Fibroblast of peridontal ligament (primary cell): ENCODE data around the gene AMH.
"Not testable (repeated sequence)": the region's sequence is repeated elsewhere in the genome, so short reads cannot be mapped to it uniquely, and the experiment has no call there.

Experiments
- DNase-seq: peaks from one replicate; pipeline ENCODE4 v3.0.0-alpha.2; 2010; ENCODE audit errors: extremely low read depth

The AMH gene

GRCh38 chr19:2270423-2271233, 21.5 kb downstream of the AMH start:
- peak; percentile 84 for DNase-seq

DNA sequence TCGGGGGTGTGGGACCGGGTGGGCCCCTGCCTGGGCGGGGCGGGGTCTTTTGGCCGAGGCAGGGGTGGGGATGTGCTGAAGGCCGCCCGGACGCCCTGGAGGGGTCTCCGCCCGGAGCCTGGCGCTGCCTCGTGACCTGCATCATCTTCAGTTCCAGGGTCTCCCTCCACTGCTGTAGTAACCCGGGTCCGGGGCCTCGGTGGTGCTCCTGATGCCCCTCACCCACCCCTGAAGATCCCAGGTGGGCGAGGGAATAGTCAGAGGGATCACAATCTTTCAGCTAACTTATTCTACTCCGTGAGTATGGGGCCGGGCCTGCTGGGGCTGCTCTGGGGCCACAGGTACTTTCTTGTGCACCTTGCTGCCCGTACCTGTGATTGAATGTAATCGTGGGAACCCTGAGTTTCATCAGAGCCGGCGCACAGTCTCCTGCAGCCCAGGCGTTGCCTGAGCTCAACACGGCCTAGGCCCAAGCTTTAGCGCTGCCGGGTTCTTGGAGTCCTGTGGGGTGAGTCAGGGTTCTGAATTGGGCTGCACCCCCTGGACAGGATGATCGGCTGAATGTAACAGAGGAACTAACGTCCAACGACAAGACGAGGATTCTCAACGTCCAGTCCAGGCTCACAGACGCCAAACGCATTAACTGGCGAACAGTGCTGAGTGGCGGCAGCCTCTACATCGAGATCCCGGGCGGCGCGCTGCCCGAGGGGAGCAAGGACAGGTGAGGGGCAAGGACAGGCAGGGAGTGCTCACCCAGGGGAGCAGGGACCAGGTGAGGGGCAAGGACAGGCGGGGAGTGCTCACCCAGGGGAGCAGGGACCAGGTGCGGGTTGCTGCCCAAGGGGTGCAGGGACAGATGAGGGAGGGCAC, 22.3 kb downstream of the AMH start:
- peak; percentile 76 for DNase-seq

GRCh38 chr19:2273356-2274184, 24.4 kb downstream of the AMH start:
- peak; percentile 53 for DNase-seq

- no peak for DNase-seq
These were observed 25.1 kb downstream of the AMH start for GRCh38 chr19:2274185-2274711.

DNA sequence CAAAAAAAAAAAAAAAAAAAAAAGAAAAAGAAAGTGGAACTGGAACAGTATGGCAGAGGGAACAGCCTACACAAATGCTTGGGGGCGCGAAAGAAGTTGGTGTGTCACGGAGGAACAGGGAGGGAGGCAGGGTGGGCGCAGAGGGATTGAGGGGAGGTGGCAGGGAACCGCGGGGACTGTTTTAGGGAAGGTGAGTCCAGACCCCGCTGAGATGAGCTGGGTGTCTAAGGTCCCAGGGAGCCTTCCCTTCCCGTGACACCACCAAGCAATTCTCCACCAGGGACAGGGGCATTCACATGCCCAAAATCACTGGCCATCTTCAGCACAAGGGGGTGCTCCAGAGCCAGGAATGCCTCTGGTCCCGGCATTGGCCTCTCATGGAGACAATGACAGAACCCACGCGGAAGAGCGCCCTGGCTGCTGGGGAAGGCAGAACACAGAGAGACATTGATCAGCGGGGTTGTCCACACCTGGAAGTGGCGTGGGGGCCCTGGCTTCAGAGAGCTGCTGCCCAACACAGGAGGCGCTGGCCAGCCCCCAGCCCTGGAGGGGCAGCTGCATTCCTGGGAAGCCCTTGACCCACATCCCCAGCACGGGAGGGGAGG, 25.9 kb downstream of the AMH start:
- peak; percentile 50 for DNase-seq

DNA sequence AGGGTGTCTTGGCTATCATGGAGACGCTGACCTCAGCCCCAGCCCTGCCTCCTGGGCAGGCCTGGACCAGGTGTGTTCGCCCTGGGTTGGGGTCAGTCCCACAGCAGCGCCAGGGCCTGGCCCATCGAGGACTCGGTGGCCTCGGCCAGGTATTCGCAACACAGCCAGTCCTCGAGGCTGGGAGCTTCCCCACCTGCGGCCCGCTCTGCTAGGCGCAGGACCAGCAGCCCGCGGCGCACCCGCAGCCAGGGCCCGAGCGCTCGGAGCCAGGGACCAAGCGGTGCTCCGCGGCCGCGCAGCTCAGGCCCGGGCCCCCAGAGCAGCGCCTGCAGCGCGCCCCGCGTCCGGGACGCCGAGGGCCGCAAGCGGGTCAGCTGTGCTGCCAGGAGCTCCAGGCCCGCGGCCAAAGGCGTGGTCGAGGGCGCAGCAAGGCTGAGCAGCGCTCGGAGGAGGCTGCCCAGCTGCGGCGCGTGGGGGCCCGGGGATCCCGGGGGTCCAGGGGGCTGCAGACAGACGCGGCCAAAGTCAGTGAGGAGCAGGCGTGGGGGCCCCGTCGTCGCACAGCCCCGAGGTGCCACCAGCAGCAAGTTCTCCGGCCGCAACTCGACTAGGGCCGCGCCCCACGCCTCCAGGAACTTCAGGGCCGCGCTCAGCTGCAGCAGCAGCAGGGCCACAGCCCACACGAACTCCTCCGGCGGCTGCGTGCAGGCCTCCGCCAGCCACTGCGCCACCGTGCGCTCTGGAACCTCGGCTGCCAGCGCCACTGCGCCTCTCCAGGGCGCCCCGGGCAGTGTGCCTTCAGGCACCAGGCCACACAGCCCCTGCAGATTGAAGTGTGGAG, 26.7 kb downstream of the AMH start:
- no peak for DNase-seq

- DNase-seq = no peak
These were observed 27.4 kb downstream of the AMH start for GRCh38 chr19:2276429-2276986.

- DNase-seq = no peak
These were observed 28.0 kb downstream of the AMH start for GRCh38 chr19:2277138-2277537.

DNA sequence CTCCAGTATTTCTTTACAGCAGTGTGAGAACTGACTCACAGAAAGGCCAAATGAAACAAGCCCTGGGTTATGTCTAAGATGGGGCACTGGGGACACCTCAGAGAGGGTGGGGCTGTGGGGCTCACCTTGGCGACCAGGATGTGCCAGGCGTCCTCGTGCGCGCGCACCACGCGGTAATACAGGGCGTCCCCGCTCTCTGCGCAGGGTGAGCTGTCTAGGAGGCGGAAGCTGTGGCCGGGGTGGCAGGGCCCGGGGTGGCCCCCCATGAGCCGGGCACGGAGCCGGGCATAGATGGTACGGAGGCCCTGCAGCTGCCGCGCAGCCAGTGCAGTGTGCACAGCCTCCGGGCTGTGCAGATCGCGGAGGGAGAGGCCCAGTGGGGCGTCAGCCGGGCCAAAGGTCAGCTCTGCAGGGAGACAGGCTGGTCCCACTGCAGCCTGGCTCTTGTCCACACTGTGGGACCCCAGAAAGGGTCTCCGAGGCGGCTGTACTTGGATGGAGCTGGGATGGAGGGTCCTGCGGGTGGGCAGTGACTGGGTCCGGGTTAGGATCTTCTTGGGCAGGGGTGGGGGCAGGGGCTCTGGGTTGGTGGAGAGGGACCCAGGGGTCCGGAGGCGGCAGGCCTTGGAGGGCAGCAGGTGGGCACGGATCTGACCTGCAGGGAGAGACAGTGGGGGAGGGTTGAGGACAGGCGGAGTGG, 29.5 kb downstream of the AMH start:
- DNase-seq = no peak

DNA sequence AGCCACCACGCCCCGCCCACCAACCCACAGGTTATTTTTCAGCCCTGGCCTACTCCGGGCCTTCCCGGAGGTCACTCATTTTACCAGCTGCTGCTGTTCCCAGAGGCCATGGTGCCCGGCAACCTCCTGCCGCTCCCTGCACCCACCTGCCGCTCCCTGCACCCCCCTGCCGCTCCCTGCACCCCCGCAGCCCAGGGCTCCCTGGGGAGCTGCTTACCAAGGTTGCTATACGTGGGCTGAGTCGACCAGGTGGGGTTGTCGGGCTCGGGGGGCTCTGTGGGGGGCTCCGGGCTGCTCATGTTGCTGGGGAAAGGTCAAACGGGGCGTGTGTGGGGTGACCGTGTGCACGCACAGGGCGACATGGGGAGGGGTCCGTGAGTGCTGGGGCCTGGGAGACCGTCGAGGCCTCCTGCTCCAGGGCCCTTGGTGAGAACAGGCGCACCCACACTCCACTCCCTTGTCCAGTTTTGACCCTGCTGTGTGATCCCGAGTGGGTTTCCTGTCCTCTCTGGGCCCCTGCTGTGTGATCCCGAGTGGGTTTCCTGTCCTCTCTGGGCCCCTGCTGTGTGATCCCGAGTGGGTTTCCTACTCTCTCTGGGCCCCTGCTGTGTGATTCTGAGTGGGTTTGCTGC, 31.6 kb downstream of the AMH start:
- DNase-seq = no peak

DNA sequence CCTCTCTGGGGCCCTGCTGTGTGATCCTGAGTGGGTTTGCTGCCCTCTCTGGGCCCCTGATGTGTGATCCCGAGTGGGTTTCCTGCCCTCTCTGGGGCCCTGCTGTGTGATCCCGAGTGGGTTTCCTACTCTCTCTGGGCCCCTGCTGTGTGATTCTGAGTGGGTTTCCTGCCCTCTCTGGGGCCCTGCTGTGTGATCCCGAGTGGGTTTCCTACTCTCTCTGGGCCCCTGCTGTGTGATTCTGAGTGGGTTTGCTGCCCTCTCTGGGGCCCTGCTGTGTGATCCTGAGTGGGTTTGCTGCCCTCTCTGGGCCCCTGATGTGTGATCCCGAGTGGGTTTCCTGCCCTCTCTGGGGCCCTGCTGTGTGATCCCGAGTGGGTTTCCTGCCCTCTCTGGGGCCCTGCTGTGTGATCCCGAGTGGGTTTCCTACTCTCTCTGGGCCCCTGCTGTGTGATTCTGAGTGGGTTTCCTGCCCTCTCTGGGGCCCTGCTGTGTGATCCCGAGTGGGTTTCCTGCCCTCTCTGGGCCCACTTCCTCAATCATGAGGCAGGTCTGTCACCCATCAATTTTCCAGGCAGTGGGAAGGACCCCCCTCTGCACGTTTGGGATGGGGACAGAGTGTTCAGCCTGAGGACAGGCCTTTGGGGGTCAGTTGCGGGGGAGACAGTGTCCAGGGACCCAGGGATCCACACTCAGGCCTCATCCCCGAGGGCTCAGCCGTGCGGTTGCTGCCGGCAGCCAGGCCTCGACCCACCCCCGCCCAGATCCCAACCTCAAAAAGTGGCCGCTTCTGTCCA, 32.3 kb downstream of the AMH start:
- DNase-seq = not testable (repeated sequence)

DNA sequence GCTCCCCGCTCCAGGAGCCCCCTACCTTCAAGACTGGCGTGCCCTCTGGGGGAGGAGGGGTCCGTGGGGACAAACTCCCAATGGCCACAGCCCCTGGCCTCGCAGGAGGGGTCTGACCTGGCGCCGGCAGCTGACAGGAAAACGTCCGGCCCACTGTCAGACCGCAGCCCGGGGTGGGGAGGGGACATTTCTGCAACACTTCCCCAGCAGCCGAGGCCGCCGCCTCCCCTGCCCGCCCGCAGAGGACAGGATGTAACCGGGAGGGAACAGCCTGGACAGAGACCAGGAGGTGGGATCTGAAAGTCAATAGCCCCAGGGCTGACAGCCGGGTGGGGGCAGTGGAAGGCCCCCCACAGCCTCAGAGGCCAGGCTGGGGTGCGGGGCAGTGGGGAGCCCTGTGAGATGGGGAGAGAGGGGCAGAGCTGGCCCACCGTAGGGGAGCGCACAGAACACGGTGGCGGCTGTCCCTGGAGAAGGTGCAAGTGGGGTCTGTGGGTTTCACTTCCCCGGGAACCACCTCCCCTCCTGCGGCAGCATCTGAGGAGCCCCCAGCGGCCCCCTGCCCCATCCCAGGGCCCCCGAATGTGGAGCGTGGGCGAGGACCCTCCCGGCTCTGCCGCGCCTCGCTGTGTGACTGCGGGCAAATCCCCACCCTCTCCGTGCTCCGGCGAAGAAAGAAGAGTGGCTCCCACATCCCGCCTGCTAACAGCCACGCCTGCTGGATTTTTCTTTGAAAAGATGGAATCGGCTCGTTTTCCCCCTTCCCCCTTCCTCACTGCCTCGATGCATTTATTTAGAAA, 33.1 kb downstream of the AMH start, which contains the start of gene PEAK3:
Gene PEAK3 (minus strand): TSS at position 114 of the 800 bp plus-strand sequence. CDS start 1,244 bp downstream, outside the sequence.
- DNase-seq = no peak

- DNase-seq = no peak
These were observed 33.7 kb downstream of the AMH start for GRCh38 chr19:2282862-2283237.

GRCh38 chr19:2283835-2284507, 34.8 kb downstream of the AMH start:
- no peak for DNase-seq

DNA sequence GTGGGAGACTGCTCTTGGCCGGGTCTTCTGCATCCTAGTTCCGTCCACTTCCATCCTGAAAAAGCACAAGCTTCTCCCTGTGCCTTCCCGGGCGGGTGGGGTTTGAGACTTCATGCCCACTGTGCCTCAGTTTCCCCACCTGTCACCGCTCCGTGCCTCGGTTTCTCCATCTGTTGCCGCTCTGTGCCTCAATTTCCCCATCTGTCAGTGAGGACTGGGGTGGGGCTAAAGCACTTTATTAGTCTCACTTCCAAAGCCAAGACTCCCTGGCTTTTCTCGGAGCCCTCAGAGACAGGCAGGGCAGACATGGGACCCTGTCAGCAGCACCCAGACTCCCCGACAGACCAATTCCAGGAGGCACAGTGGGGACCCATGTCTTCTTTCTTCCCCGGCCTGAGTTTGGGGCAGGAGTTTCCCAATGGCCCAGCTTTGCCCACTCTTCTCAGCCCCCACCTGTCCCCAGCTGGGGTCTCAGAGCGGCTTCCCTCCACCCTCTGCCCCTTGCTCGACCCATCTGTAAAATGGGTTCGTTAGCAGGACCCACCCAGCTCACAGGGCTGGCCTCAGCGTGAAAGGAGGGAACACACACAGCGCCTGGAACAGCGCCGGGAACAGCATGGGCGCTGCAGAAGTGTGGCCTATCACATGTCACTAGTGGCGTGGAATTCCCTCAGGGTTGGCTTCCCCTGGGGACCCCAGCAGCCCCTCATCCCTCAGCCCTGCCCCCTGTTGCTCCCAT, 37.4 kb downstream of the AMH start:
- no peak for DNase-seq
